HEK293 (cell line): ENCODE data around the gene DIP2C.
"Not testable (repeated sequence)": the region's sequence is repeated elsewhere in the genome, so short reads cannot be mapped to it uniquely, and the experiment has no call there.

Experiments
- CTCF ChIA-PET: fragments of 350-600 bp; formaldehyde crosslinking; extraction: SDS; loops from one replicate; lab custom pipeline; 2021; ENCODE audit warnings: antibody characterized with exemption; lab: Yijun Ruan, JAX
- POLR2A ChIA-PET: fragments of 300-600 bp; formaldehyde crosslinking; extraction: SDS; loops from one replicate; lab custom pipeline; 2020; ENCODE audit warnings: antibody characterized with exemption, inconsistent platforms; lab: Yijun Ruan, JAX
- H3K27ac ChIP-seq: fragments of 200-500 bp; sonication (Bioruptor generic); 2 replicates; pipeline ENCODE4 v1.5.1; 2014; ENCODE audit warnings: low read depth, low read length, control low read depth, inconsistent platforms; ENCODE audit errors: extremely low read depth
- H3K36me3 ChIP-seq, 2 experiments: fragments of 200-500 bp in 1 of 2; sonication (Bioruptor generic) in 1 of 2; 1 replicate in 1 of 2; 2 replicates in 1 of 2; pipeline ENCODE4 v1.5.1; 2014 to 2017; ENCODE audit warnings: inconsistent platforms in 2 of 2, low read length in 2 of 2; ENCODE audit not compliant: control insufficient read depth in 2 of 2, insufficient read depth in 1 of 2
- H3K4me1 ChIP-seq: fragments of 200-500 bp; sonication (Bioruptor generic); 2 replicates; pipeline ENCODE4 v1.5.1; 2014; ENCODE audit warnings: mild to moderate bottlenecking, low read length, inconsistent platforms; ENCODE audit not compliant: control insufficient read depth, insufficient read depth
- H3K4me3 ChIP-seq: 2 replicates; pipeline ENCODE4 v1.5.1; 2011; ENCODE audit warnings: low read depth, mild to moderate bottlenecking, control low read depth, low read length, moderate library complexity
- H3K9me3 ChIP-seq: fragments of 200-500 bp; sonication (Bioruptor generic); 2 replicates; pipeline ENCODE4 v1.5.1; 2014; ENCODE audit warnings: low read depth, low read length, inconsistent platforms; ENCODE audit not compliant: control insufficient read depth, insufficient read depth
- HOXC10 ChIP-seq: sonication (generic); formaldehyde crosslinking; IDR thresholded peaks from 2 replicates; pipeline ENCODE4 v1.8.1; 2023; ENCODE audit warnings: mild to moderate bottlenecking, missing genetic modification reagents
- KLF1 ChIP-seq: fragments of 450-650 bp; formaldehyde crosslinking; IDR thresholded peaks from 2 replicates; pipeline ENCODE4 v1.5.1; 2016; ENCODE audit warnings: missing biosample characterization, missing genetic modification characterization
- PRDM10 ChIP-seq: fragments of 450-650 bp; formaldehyde crosslinking; IDR thresholded peaks from 2 replicates; pipeline ENCODE4 v1.5.1; 2016; ENCODE audit warnings: missing biosample characterization, missing genetic modification characterization
- PRDM6 ChIP-seq: fragments of 450-650 bp; formaldehyde crosslinking; IDR thresholded peaks from 2 replicates; pipeline ENCODE4 v1.5.1; 2017; ENCODE audit warnings: missing biosample characterization, missing genetic modification characterization
- SP3 ChIP-seq: fragments of 450-650 bp; formaldehyde crosslinking; IDR thresholded peaks from 2 replicates; pipeline ENCODE4 v1.5.1; 2016; ENCODE audit warnings: missing biosample characterization, missing genetic modification characterization
- WT1 ChIP-seq: fragments of 450-650 bp; formaldehyde crosslinking; IDR thresholded peaks from 2 replicates; pipeline ENCODE4 v1.5.1; 2016; ENCODE audit warnings: missing biosample characterization, missing genetic modification characterization
- ZBTB17 ChIP-seq: fragments of 450-650 bp; formaldehyde crosslinking; IDR thresholded peaks from 2 replicates; pipeline ENCODE4 v1.5.1; 2016; ENCODE audit warnings: missing biosample characterization, missing genetic modification characterization
- ZFHX2 ChIP-seq: fragments of 450-650 bp; formaldehyde crosslinking; conservative IDR thresholded peaks from 2 replicates; pipeline ENCODE4 v1.5.1; 2016; ENCODE audit warnings: missing biosample characterization, missing genetic modification characterization
- ZNF138 ChIP-seq: fragments of 450-650 bp; formaldehyde crosslinking; IDR thresholded peaks from 2 replicates; pipeline ENCODE4 v1.5.1; 2016; ENCODE audit warnings: missing biosample characterization, missing genetic modification characterization, borderline replicate concordance
- ZNF155 ChIP-seq: fragments of 450-650 bp; formaldehyde crosslinking; IDR thresholded peaks from 2 replicates; pipeline ENCODE4 v1.5.1; 2016; ENCODE audit warnings: missing biosample characterization, missing genetic modification characterization
- ZNF174 ChIP-seq: fragments of 450-650 bp; formaldehyde crosslinking; IDR thresholded peaks from 2 replicates; pipeline ENCODE4 v1.5.0; 2017; ENCODE audit warnings: missing biosample characterization, mild to moderate bottlenecking, missing genetic modification characterization
- ZNF292 ChIP-seq: fragments of 450-650 bp; formaldehyde crosslinking; IDR thresholded peaks from 2 replicates; pipeline ENCODE4 v1.5.1; 2016; ENCODE audit warnings: low read depth, missing biosample characterization, missing genetic modification characterization, borderline replicate concordance
- ZNF48 ChIP-seq: fragments of 450-650 bp; formaldehyde crosslinking; IDR thresholded peaks from 2 replicates; pipeline ENCODE4 v1.5.1; 2016; ENCODE audit warnings: missing biosample characterization, missing genetic modification characterization
- ZNF555 ChIP-seq: fragments of 450-650 bp; formaldehyde crosslinking; conservative IDR thresholded peaks from 2 replicates; pipeline ENCODE4 v1.5.1; 2017; ENCODE audit warnings: missing biosample characterization, mild to moderate bottlenecking, missing genetic modification characterization, inconsistent platforms
- ZNF560 ChIP-seq: fragments of 450-650 bp; formaldehyde crosslinking; IDR thresholded peaks from 2 replicates; pipeline ENCODE4 v1.5.1; 2017; ENCODE audit warnings: missing biosample characterization, missing genetic modification characterization, borderline replicate concordance
- ZNF623 ChIP-seq: fragments of 450-650 bp; formaldehyde crosslinking; IDR thresholded peaks from 2 replicates; pipeline ENCODE4 v1.5.1; 2016; ENCODE audit warnings: missing biosample characterization, missing genetic modification characterization
- ZNF658 ChIP-seq: fragments of 450-650 bp; formaldehyde crosslinking; IDR thresholded peaks from 2 replicates; pipeline ENCODE4; 2016; ENCODE audit warnings: missing biosample characterization, missing genetic modification characterization
- ZNF677 ChIP-seq: fragments of 450-650 bp; IDR thresholded peaks from 2 replicates; pipeline ENCODE4 v1.5.0; 2018; ENCODE audit warnings: missing biosample characterization, mild to moderate bottlenecking, missing genetic modification characterization, moderate library complexity
- ZNF843 ChIP-seq: fragments of 450-650 bp; formaldehyde crosslinking; IDR thresholded peaks from 2 replicates; pipeline ENCODE4 v1.5.1; 2016; ENCODE audit warnings: missing biosample characterization, missing genetic modification characterization
- ZSCAN23 ChIP-seq: fragments of 450-650 bp; formaldehyde crosslinking; IDR thresholded peaks from 2 replicates; pipeline ENCODE4 v1.5.1; 2016; ENCODE audit warnings: missing biosample characterization, missing genetic modification characterization

DIP2C gene

GRCh38 chr10:680745-681144, 8.7 kb downstream of the DIP2C start (continued):
- TF ChIP-seq PRDM10 (tag by site-specific recombination) (no peak), ZNF658 (tag by site-specific recombination) (no peak), ZNF623 (tag by site-specific recombination) (no peak), KLF1 (tag by site-specific recombination) (no peak), ZSCAN23 (tag by site-specific recombination) (no peak), ZNF138 (tag by site-specific recombination) (no peak), ZNF48 (tag by site-specific recombination) (no peak), ZNF560 (tag by site-specific recombination) (no peak), ZNF292 (tag by site-specific recombination) (no peak), PRDM6 (tag by site-specific recombination) (no peak), ZNF677 (tag by site-specific recombination) (no peak)

- TF ChIP-seq HOXC10 (CRISPR knock-in tag) = no peak
- TF ChIP-seq SP3 (tag by site-specific recombination) = no peak
- TF ChIP-seq ZNF555 (tag by site-specific recombination) = no peak
- no peak for TF ChIP-seq ZNF155 (tag by site-specific recombination)
- TF ChIP-seq ZNF174 (tag by site-specific recombination) = no peak
- TF ChIP-seq WT1 (tag by site-specific recombination) = no peak
- TF ChIP-seq ZFHX2 (tag by site-specific recombination) = no peak
- TF ChIP-seq ZNF843 (tag by site-specific recombination) = no peak
- no peak overlapping the region for H3K4me3 ChIP-seq
- POLR2A ChIA-PET = no interaction called here
- CTCF ChIA-PET = no interaction called here
- H3K9me3 ChIP-seq = no peaks in the 10 kb centered on the region
- no peak overlapping the region for H3K27ac ChIP-seq
- H3K4me1 ChIP-seq = peaks cover 11% of the 10 kb centered on the region; the same call in 1 of the 2 replicates
- no peaks in the 10 kb centered on the region for H3K36me3 ChIP-seq
Measured at GRCh38 chr10:680146-680545, 9.3 kb downstream of the DIP2C start.

DNA sequence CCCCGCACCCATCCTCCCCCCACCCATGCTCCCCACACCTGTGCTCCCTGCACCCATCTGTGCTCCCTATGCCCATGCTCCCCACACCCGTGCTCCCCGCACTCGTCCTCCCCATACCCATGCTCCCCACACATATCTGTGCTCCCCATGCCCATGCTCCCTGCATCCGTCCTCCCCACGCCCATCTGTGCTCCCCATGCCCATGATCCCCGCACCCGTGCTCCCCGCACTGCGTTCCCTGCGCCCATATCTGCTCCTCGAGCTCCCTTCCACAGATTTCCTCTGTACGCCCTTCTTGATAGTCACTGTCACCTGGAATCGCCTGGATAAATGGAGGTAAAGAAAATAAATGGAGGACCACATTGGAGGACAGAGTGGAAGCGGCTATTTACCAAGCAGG, 9.9 kb downstream of the DIP2C start:
- H3K4me3 ChIP-seq = no peak overlapping the region
- no peak overlapping the region for H3K27ac ChIP-seq
- TF ChIP-seq KLF1 (tag by site-specific recombination) = 0 out of 2 replicates have a peak, but pooled peaks have one; percentile 33
- TF ChIP-seq ZBTB17 (tag by site-specific recombination) = no peak
- TF ChIP-seq, all 188 proteins: peak for 1
- ChIA-PET POLR2A (no interaction called here), CTCF (interaction anchor here (0.7 kb wide), 1 partner anchor 25 kb away, joined by 3 read pairs; no protein-coding TSS in a partner anchor)
- no peaks in the 10 kb centered on the region for H3K9me3 ChIP-seq
- H3K4me1 ChIP-seq = peaks cover 11% of the 10 kb centered on the region; the same call in 1 of the 2 replicates
- H3K36me3 ChIP-seq = no peaks in the 10 kb centered on the region

GRCh38 chr10:678662-679005, 10.8 kb downstream of the DIP2C start:
- H3K36me3 ChIP-seq, H3K4me3 ChIP-seq, H3K4me1 ChIP-seq, POLR2A ChIA-PET, CTCF ChIA-PET, H3K9me3 ChIP-seq, H3K27ac ChIP-seq: not testable (repeated sequence)
